Measurements from ENCODE around the gene APC. TPM values are rescaled to one million over a fixed set of nuclear protein-coding genes. Genes with fewer than 3 reads are reported as not detected.
A peak's percentile ranks its signal among the peaks of the same experiment; 100 is the strongest.

The APC gene
- total and polyA plus RNA-seq, 3 donors from 2014 or later, result 7.1 to 58.8 (median 39.4) TPM

DNA sequence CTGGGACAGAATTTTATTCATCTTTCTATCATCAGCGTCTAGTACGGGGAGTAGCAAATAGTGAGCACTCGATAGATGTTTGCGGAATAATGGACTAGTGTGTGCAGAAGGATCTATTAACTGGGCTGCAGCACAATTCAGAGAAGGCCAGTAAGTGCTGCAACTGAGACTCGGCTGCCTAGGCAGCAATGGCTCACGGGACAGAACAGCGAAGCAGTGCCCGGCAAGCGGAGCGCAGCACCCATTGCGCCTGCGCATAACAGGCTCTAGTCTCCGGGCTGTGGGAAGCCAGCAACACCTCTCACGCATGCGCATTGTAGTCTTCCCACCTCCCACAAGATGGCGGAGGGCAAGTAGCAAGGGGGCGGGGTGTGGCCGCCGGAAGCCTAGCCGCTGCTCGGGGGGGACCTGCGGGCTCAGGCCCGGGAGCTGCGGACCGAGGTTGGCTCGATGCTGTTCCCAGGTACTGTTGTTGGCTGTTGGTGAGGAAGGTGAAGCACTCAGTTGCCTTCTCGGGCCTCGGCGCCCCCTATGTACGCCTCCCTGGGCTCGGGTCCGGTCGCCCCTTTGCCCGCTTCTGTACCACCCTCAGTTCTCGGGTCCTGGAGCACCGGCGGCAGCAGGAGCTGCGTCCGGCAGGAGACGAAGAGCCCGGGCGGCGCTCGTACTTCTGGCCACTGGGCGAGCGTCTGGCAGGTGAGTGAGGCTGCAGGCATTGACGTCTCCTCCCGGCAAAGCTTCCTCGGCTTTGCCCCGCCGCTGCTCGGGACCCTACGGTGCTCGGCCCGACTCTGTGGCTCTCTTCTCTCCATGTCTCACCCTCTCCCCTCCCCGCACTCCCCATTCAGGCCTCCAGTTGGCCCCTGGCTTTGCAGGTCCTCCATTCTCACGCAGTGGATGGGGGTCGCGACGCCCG is 30.2 kb upstream of the APC start:
- Histone ChIP-seq H3K36me3 (ENCODE audit: low read depth, missing control alignments) (no peaks in the 10 kb centered on the region), H3K4me1 (peaks cover 3% of the 10 kb centered on the region), H3K27me3 (no peaks in the 10 kb centered on the region), H3K27ac (peak overlapping the region; percentile 94 to 96), H3K4me3 (peak overlapping the region; percentile 98 to 99), H3K9me3 (no peaks in the 10 kb centered on the region)
- TF ChIP-seq, protein P1, sequence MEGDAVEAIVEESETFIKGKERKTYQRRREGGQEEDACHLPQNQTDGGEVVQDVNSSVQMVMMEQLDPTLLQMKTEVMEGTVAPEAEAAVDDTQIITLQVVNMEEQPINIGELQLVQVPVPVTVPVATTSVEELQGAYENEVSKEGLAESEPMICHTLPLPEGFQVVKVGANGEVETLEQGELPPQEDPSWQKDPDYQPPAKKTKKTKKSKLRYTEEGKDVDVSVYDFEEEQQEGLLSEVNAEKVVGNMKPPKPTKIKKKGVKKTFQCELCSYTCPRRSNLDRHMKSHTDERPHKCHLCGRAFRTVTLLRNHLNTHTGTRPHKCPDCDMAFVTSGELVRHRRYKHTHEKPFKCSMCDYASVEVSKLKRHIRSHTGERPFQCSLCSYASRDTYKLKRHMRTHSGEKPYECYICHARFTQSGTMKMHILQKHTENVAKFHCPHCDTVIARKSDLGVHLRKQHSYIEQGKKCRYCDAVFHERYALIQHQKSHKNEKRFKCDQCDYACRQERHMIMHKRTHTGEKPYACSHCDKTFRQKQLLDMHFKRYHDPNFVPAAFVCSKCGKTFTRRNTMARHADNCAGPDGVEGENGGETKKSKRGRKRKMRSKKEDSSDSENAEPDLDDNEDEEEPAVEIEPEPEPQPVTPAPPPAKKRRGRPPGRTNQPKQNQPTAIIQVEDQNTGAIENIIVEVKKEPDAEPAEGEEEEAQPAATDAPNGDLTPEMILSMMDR (IDR thresholded peaks at IDR 0.05), result peak in 1 of 3 experiments; percentile 6
- TF ChIP-seq POLR2A (IDR thresholded peaks at IDR 0.05), result peak; percentile 68
- intact Hi-C loops (cut with DNase I; ENCODE audit: low total_unique reads), result no loop called here
- peak; percentile 98 for DNase-seq
- WGBS, 2 donors, result 1% methylated on average over 24 to 54 of the region's 61 CpGs

DNA sequence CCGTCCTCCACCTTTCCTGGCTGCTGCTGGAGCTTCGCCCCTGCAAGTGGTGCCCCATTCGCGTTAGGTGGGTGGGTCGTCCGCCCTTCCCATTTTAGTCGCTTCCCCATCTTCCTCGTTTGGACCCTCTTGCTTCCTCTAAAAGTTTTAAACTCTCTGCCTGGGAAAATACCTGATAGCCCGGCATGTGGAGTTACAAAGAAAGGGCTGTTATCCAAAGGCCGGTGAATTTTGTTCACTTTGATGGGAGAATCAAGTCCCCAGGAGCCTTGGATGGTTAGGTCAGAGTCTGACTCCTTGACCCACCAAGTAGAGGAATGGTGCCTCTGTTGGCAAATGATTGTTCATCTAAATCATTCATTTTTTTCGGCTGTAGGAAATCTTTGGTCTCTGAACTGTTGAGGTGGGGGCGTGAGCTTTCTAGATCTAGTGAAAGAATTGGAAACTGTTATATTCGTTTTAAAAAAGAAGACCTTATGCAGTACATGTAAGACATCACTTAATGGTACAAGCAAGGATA is 29.5 kb upstream of the APC start:
- Histone ChIP-seq H3K4me3 (peak overlapping the region; percentile 98 to 99), H3K9me3 (no peaks in the 10 kb centered on the region), H3K36me3 (ENCODE audit: low read depth, missing control alignments) (no peaks in the 10 kb centered on the region), H3K4me1 (peaks cover 3% of the 10 kb centered on the region), H3K27ac (peak overlapping the region; percentile 94 to 96), H3K27me3 (no peaks in the 10 kb centered on the region)
- no peak for TF ChIP-seq POLR2A (IDR thresholded peaks at IDR 0.05)
- WGBS, 2 donors, result 0 to 1% methylated on average over 13 of the region's 13 CpGs
- intact Hi-C loops (cut with DNase I; ENCODE audit: low total_unique reads), result no loop called here
- no peak for DNase-seq

- 90 to 92% methylated on average over 3 of the region's 3 CpGs for WGBS, 2 donors
- intact Hi-C loops (cut with DNase I; ENCODE audit: low total_unique reads), result no loop called here
- no peak for DNase-seq
- H3K36me3 ChIP-seq (ENCODE audit: low read depth, missing control alignments), result no peaks in the 10 kb centered on the region
- no peak overlapping the region for H3K4me3 ChIP-seq
- H3K27me3 ChIP-seq, result no peaks in the 10 kb centered on the region
- no peak overlapping the region for H3K27ac ChIP-seq
- H3K9me3 ChIP-seq, result no peaks in the 10 kb centered on the region
- peaks cover 3% of the 10 kb centered on the region for H3K4me1 ChIP-seq
- TF ChIP-seq, protein P1 (IDR thresholded peaks at IDR 0.05), result no peak
- no peak for TF ChIP-seq POLR2A (IDR thresholded peaks at IDR 0.05)
Measured at GRCh38 chr5:112709416-112709815, 28.3 kb upstream of the APC start.

GRCh38 chr5:112710896-112711295 is 26.8 kb upstream of the APC start:
- WGBS, 2 donors, result 89 to 96% methylated on average over 4 of the region's 4 CpGs
- no peak overlapping the region for H3K27ac ChIP-seq
- H3K4me3 ChIP-seq, result no peak overlapping the region
- H3K36me3 ChIP-seq (ENCODE audit: low read depth, missing control alignments), result no peaks in the 10 kb centered on the region
- intact Hi-C loops (cut with DNase I; ENCODE audit: low total_unique reads), result no loop called here
- peaks cover 3% of the 10 kb centered on the region for H3K4me1 ChIP-seq
- H3K27me3 ChIP-seq, result no peaks in the 10 kb centered on the region
- H3K9me3 ChIP-seq, result no peaks in the 10 kb centered on the region
- TF ChIP-seq, protein P1 (IDR thresholded peaks at IDR 0.05), result no peak
- no peak for TF ChIP-seq POLR2A (IDR thresholded peaks at IDR 0.05)
- no peak for DNase-seq

DNA sequence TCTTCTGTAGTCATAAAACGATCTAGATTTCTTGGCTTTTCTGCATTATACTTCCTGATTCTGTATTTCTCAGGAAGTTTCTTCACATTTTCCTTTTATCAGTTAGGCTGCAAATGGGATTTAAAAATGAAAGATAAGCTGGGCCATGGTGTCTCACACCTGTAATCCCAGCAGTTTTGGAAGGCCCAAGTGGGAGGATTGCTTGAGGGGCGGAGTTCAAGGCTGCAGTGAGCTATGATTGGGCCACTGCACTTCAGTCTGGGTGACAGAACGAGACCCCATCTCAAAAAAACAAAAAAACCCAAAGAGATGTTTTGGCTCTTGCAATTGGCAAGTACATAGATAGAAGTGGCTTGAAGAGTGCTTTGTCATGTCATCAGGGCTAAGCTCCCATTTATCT is 26.2 kb upstream of the APC start:
- Histone ChIP-seq H3K27ac (no peak overlapping the region), H3K4me3 (no peak overlapping the region), H3K36me3 (ENCODE audit: low read depth, missing control alignments) (no peaks in the 10 kb centered on the region), H3K27me3 (no peaks in the 10 kb centered on the region), H3K9me3 (no peaks in the 10 kb centered on the region), H3K4me1 (peaks cover 3% of the 10 kb centered on the region)
- 87% methylated on average over 3 of the region's 3 CpGs for whole genome bisulfite sequencing, 2 donors
- TF ChIP-seq POLR2A (IDR thresholded peaks at IDR 0.05), result no peak
- TF ChIP-seq, protein P1 (IDR thresholded peaks at IDR 0.05), result no peak
- DNase-seq, result no peak
- intact Hi-C loops (cut with DNase I; ENCODE audit: low total_unique reads), result no loop called here

All from testis (tissue), 3 donors.